H1 (cell line): ENCODE results near the gene SUSD5. TPM values are rescaled to one million over a fixed set of nuclear protein-coding genes. Genes with fewer than 3 reads are reported as not detected.

Source experiments
- ATF2 ChIP-seq: IDR thresholded peaks from 2 replicates; pipeline ENCODE4 v1.6.1; 2012; ENCODE audit warnings: low read length, inconsistent platforms
- ATF3 ChIP-seq: IDR thresholded peaks from 2 replicates; pipeline ENCODE4 v1.6.1; 2011; ENCODE audit warnings: low read depth, mild to moderate bottlenecking, low read length; ENCODE audit not compliant: insufficient read depth
- CHD1 ChIP-seq: IDR thresholded peaks from 2 replicates; pipeline ENCODE4 v1.6.1; 2012; ENCODE audit warnings: low read depth, low read length, improper control_type of control experiment
- CTCF ChIP-seq, 3 experiments: IDR thresholded peaks; 1 replicate in 2 of 3; 2 replicates in 1 of 3; pipeline versions ENCODE4 v1.5.1 to v1.6.1; 2011; ENCODE audit warnings: low read length in 3 of 3, mild to moderate bottlenecking in 3 of 3, inconsistent platforms in 2 of 3, low read depth in 1 of 3, moderate library complexity in 1 of 3; ENCODE audit not compliant: insufficient read depth in 1 of 3; ENCODE audit errors: control extremely low read depth in 1 of 3
- EP300 ChIP-seq, 2 experiments: IDR thresholded peaks; 1 replicate in 1 of 2; 2 replicates in 1 of 2; pipeline ENCODE4 v1.6.1; 2011 to 2012; ENCODE audit warnings: low read depth in 2 of 2, low read length in 2 of 2, mild to moderate bottlenecking in 2 of 2, borderline replicate concordance in 1 of 2, inconsistent platforms in 1 of 2, moderate library complexity in 1 of 2
- HDAC6 ChIP-seq: IDR thresholded peaks from one replicate; pipeline ENCODE4 v1.7.1; 2012; ENCODE audit warnings: low read depth, mild to moderate bottlenecking, inconsistent platforms, low read length, moderate library complexity
- MAFK ChIP-seq: IDR thresholded peaks from 2 replicates; pipeline ENCODE4 v1.6.1; 2012; ENCODE audit warnings: low read depth, mild to moderate bottlenecking, improper control_type of control experiment, low read length
- MAX ChIP-seq: IDR thresholded peaks from 2 replicates; pipeline ENCODE4 v1.6.1; 2012; ENCODE audit warnings: inconsistent platforms
- NANOG ChIP-seq: IDR thresholded peaks from 2 replicates; pipeline ENCODE4 v1.6.1; 2011; ENCODE audit warnings: low read length, low read depth, mild to moderate bottlenecking, inconsistent platforms; ENCODE audit not compliant: insufficient read depth, poor library complexity, severe bottlenecking
- NRF1 ChIP-seq: IDR thresholded peaks from 2 replicates; pipeline ENCODE4 v1.6.1; 2011; ENCODE audit warnings: mild to moderate bottlenecking, low read depth, low read length, improper control_type of control experiment
- RAD21 ChIP-seq, 2 experiments: IDR thresholded peaks in 1 of 2; conservative IDR thresholded peaks in 1 of 2; 2 replicates each; pipeline ENCODE4 v1.6.1; 2011; ENCODE audit warnings: low read depth in 2 of 2, low read length in 2 of 2, improper control_type of control experiment in 1 of 2, inconsistent platforms in 1 of 2, mild to moderate bottlenecking in 1 of 2, moderate library complexity in 1 of 2
- RBBP5 ChIP-seq: IDR thresholded peaks from 2 replicates; pipeline ENCODE4 v1.7.1; 2012; ENCODE audit warnings: low read depth, mild to moderate bottlenecking, inconsistent platforms, low read length, moderate library complexity, borderline replicate concordance
- SIX5 ChIP-seq: IDR thresholded peaks from 2 replicates; pipeline ENCODE4 v1.6.1; 2011; ENCODE audit warnings: mild to moderate bottlenecking, low read depth, low read length
- TAF1 ChIP-seq: IDR thresholded peaks from 2 replicates; pipeline ENCODE4 v1.6.1; 2011; ENCODE audit warnings: mild to moderate bottlenecking, low read depth, low read length
- TAF7 ChIP-seq: optimal IDR thresholded peaks from 2 replicates; pipeline ENCODE3; 2011; ENCODE audit warnings: low read depth, mild to moderate bottlenecking, inconsistent platforms, low read length, moderate library complexity, borderline replicate concordance
- TCF12 ChIP-seq: IDR thresholded peaks from 2 replicates; pipeline ENCODE4 v1.6.1; 2011; ENCODE audit warnings: low read depth, mild to moderate bottlenecking, low read length
- polyA plus RNA-seq, 7 experiments: library from polyadenylated mRNA; depleted of rRNA in 3 of 7; stranded (reverse) in 5 of 7; unstranded in 2 of 7; fragments of >200 nt in 5 of 7; fragments of 200-250 nt in 2 of 7; gene quantifications; 1 replicate in 5 of 7; 2 replicates in 1 of 7; 4 replicates in 1 of 7; pipeline versions ENCODE4 v1.2.1 to v1.2.3, GENCODE V29; 2011 to 2013; ENCODE audit warnings: missing spikeins in 2 of 7, mixed read lengths in 2 of 7
- total RNA-seq: library from RNA; stranded (reverse); fragmentation: NEBNext Ultra II Directional; extraction: Animal tissue kit (Norgen Biotek cat#: 25700); gene quantifications from 2 replicates; pipeline ENCODE4 v1.2.1, GENCODE V29; 2021

The SUSD5 gene
- total and polyA plus RNA-seq, 2 of the 8 experiments (the other 6 are each of a cell fraction or from before 2014, with no cell fraction given), result 0.92 to 3.3 TPM

GRCh38 chr3:33144433-33144832 lies 74.2 kb downstream of the SUSD5 start (continued):
- TF ChIP-seq MAX (peak; percentile 64; the same call in 1 of the 2 replicates), RBBP5 (no peak), TAF1 (no peak), SIX5 (no peak), ATF2 (no peak), HDAC6 (no peak), EP300 (IDR thresholded peaks at IDR 0.05; ENCODE audit: borderline replicate concordance in 1 of 2, low read depth in 2 of 2, low read length in 2 of 2) (no peak; a peak in 1 of 3 replicates), TCF12 (no peak), CHD1 (no peak), RAD21 (IDR thresholded peaks at IDR 0.05 in 1 of 2, conservative IDR thresholded peaks at IDR 0.05 in 1 of 2; ENCODE audit: low read depth in 2 of 2, low read length in 2 of 2) (peak; percentile 51 to 68), MAFK (no peak), ATF3 (no peak), CTCF (IDR thresholded peaks at IDR 0.05; ENCODE audit: control extremely low read depth in 1 of 3, insufficient read depth in 1 of 3, low read depth in 1 of 3, low read length in 3 of 3) (peak; percentile 86 to 92 (median 86)), TAF7 (no peak), NRF1 (no peak), NANOG (peak; percentile 66)
